ENCODE data around the gene SIAH3. TPM values are rescaled to one million over a fixed set of nuclear protein-coding genes. Genes with fewer than 3 reads are reported as not detected.

The SIAH3 gene
- total RNA-seq, 1 experiment from 2014 or later: not detected

DNA sequence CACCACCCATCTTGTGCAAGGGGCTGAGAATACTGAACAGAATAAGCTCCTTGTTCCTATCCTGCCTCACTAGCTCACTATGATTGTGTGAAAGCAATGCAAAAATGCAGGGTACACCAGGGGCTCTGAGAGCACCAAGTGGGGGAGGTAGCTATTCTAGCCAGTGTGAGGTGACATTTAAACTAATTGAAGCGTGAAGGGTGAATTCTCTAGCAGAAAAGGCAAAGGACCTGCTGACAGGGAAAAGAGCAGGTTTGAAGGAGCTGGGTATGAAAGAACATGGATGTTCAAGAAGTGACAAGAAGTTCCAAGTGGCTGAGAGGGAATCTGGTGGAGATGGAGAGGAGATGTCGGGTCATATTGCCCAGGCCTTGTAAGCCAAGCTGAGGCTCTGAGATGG lies 64.2 kb downstream of the SIAH3 start:
- intact Hi-C loops (cut with micrococcal nuclease): no loop called here
- Histone ChIP-seq H3K79me2 (ENCODE audit: low read length) (no peaks in the 10 kb centered on the region), H3K9me2 (replicated peaks; ENCODE audit: low read length) (no peaks in the 10 kb centered on the region), H3K4me2 (ENCODE audit: low read length) (no peak overlapping the region), H3K4me3 (ENCODE audit: low read length) (no peak overlapping the region), H3F3A (ENCODE audit: low read length, unreplicated experiment) (no peaks in the 10 kb centered on the region), H2AFZ (ENCODE audit: low read length) (no peak overlapping the region), H3K4me1 (ENCODE audit: insufficient read depth, low read length) (no peaks in the 10 kb centered on the region), H3K9me3 (ENCODE audit: low read length) (no peaks in the 10 kb centered on the region), H3K9ac (ENCODE audit: low read length) (no peak overlapping the region), H3K27me3 (ENCODE audit: low read length) (peaks cover 47% of the 10 kb centered on the region; the same call in 1 of the 2 replicates), H3K36me3 (ENCODE audit: low read depth, low read length) (no peaks in the 10 kb centered on the region), H3K27ac (ENCODE audit: low read length) (no peak overlapping the region), H4K20me1 (ENCODE audit: low read length) (no peaks in the 10 kb centered on the region)
- ChIA-PET POLR2A (ENCODE audit: unreplicated experiment) (no interaction called here), CTCF (no interaction called here)
- TF ChIP-seq, protein P1, sequence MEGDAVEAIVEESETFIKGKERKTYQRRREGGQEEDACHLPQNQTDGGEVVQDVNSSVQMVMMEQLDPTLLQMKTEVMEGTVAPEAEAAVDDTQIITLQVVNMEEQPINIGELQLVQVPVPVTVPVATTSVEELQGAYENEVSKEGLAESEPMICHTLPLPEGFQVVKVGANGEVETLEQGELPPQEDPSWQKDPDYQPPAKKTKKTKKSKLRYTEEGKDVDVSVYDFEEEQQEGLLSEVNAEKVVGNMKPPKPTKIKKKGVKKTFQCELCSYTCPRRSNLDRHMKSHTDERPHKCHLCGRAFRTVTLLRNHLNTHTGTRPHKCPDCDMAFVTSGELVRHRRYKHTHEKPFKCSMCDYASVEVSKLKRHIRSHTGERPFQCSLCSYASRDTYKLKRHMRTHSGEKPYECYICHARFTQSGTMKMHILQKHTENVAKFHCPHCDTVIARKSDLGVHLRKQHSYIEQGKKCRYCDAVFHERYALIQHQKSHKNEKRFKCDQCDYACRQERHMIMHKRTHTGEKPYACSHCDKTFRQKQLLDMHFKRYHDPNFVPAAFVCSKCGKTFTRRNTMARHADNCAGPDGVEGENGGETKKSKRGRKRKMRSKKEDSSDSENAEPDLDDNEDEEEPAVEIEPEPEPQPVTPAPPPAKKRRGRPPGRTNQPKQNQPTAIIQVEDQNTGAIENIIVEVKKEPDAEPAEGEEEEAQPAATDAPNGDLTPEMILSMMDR (conservative IDR thresholded peaks at IDR 0.05; ENCODE audit: low read depth, low read length): no peak
- no TSS peak for BruUV-seq (replicated peaks)
- no peak for ATAC-seq
- no peak for DNase-seq

DNA sequence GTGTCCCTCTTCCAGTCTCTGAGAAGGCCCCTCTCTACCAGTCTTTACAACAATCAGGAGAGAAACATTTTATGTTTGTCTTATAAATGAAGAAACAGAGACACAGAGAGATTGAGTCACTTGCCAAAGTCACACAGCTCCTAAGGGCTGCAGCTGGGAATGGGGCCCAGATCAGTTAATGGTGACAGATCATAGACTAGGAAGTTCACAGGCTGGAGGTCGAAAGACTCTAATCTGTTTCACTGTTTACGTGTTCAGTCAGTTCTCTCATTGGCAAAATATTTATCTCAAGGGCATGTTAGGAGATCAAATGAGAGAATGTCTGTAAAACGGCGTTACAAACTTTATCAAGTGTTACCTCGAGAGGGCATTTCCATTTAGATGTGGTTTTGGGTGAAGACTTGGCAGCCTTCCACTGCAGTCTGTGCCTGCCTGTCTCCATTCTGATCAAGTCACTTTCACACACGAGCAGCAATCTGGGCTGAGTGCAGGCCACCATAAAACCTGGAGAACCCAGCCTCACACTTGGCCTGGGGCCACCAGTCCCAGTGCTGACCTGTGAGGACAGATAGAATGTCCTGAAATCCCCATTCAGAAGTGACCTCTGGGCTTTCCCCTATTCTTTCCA lies 65.1 kb downstream of the SIAH3 start:
- Histone ChIP-seq H2AFZ (ENCODE audit: low read length) (no peak overlapping the region), H4K20me1 (ENCODE audit: low read length) (no peaks in the 10 kb centered on the region), H3K4me2 (ENCODE audit: low read length) (no peak overlapping the region), H3K4me1 (ENCODE audit: insufficient read depth, low read length) (no peaks in the 10 kb centered on the region), H3F3A (ENCODE audit: low read length, unreplicated experiment) (no peaks in the 10 kb centered on the region), H3K27ac (ENCODE audit: low read length) (no peak overlapping the region), H3K9me3 (ENCODE audit: low read length) (no peaks in the 10 kb centered on the region), H3K4me3 (ENCODE audit: low read length) (no peak overlapping the region), H3K79me2 (ENCODE audit: low read length) (no peaks in the 10 kb centered on the region), H3K36me3 (ENCODE audit: low read depth, low read length) (no peaks in the 10 kb centered on the region), H3K27me3 (ENCODE audit: low read length) (peaks cover 41% of the 10 kb centered on the region; the same call in 1 of the 2 replicates), H3K9ac (ENCODE audit: low read length) (no peak overlapping the region), H3K9me2 (replicated peaks; ENCODE audit: low read length) (no peaks in the 10 kb centered on the region)
- CTCF ChIA-PET: no interaction called here
- BruUV-seq (replicated peaks): no TSS peak
- POLR2A ChIA-PET (ENCODE audit: unreplicated experiment): no interaction called here
- no peak for TF ChIP-seq EZH2phosphoT487 (IDR thresholded peaks at IDR 0.05; ENCODE audit: borderline replicate concordance, low read length)
- TF ChIP-seq, protein P1 (conservative IDR thresholded peaks at IDR 0.05; ENCODE audit: low read depth, low read length): no peak
- TF ChIP-seq EZH2 (IDR thresholded peaks at IDR 0.05; ENCODE audit: low read length, unreplicated experiment): no peak
- ATAC-seq (no peak), DNase-seq (no peak)
- intact Hi-C loops (cut with micrococcal nuclease): no loop called here

DNA sequence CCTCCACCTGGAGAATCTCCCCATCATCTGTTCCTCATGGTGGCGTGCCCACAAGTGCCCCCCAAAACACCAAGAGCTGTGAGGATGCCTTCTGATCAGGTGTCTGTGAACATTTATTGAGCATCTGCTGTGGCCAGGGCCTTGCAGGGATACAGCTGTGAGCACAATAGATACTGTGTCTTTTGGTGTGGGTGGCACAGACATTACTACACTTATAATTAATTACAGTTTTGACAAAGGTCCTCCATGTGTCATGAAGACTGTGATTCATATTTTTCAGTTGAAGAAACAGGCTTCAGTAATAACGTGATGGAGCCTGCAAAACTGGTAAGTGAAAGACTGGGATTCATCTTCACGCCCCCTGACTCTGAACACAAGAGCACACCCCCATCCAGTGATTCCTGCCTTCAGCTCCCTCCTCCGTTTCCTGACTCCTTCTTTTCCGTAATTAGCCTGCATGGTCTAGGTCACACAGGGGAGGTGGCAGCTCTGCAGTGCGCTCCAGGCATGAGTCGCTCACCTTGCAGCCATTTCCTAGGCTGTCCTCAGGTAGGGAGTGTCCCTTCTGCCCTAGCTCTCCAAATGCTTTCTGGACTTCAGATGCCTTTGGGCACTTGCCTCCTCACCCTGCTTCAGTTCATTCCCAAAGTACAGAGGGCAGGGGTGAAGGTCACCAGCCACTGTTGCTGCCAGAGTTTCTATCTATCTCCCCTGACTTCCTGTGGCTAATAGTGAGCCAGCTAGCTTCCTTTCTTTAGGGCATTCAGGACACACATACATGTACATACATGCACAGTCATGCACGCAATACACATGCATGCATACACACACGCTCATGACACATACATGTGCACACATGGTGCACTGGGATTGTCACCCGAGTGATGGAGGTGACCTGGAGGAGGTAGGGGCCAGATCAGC lies 66.5 kb downstream of the SIAH3 start:
- H3F3A ChIP-seq (ENCODE audit: low read length, unreplicated experiment): no peaks in the 10 kb centered on the region
- no peak overlapping the region for H3K4me3 ChIP-seq (ENCODE audit: low read length)
- no peak for DNase-seq
- TF ChIP-seq EZH2 (IDR thresholded peaks at IDR 0.05; ENCODE audit: low read length, unreplicated experiment): no peak
- TF ChIP-seq, protein P1 (conservative IDR thresholded peaks at IDR 0.05; ENCODE audit: low read depth, low read length): no peak
- TF ChIP-seq EZH2phosphoT487 (IDR thresholded peaks at IDR 0.05; ENCODE audit: borderline replicate concordance, low read length): no peak
- H3K27ac ChIP-seq (ENCODE audit: low read length): no peak overlapping the region
- no peak overlapping the region for H3K9ac ChIP-seq (ENCODE audit: low read length)
- no peaks in the 10 kb centered on the region for H3K79me2 ChIP-seq (ENCODE audit: low read length)
- H3K27me3 ChIP-seq (ENCODE audit: low read length): peaks cover 30% of the 10 kb centered on the region; the same call in 1 of the 2 replicates
- no peak for ATAC-seq
- no peaks in the 10 kb centered on the region for H3K9me2 ChIP-seq (replicated peaks; ENCODE audit: low read length)
- H3K36me3 ChIP-seq (ENCODE audit: low read depth, low read length): no peaks in the 10 kb centered on the region
- no peak overlapping the region for H3K4me2 ChIP-seq (ENCODE audit: low read length)
- BruUV-seq (replicated peaks): no TSS peak
- intact Hi-C loops (cut with micrococcal nuclease): no loop called here
- no peak overlapping the region for H2AFZ ChIP-seq (ENCODE audit: low read length)
- ChIA-PET CTCF (no interaction called here), POLR2A (ENCODE audit: unreplicated experiment) (no interaction called here)
- no peaks in the 10 kb centered on the region for H3K9me3 ChIP-seq (ENCODE audit: low read length)
- no peaks in the 10 kb centered on the region for H4K20me1 ChIP-seq (ENCODE audit: low read length)
- no peaks in the 10 kb centered on the region for H3K4me1 ChIP-seq (ENCODE audit: insufficient read depth, low read length)

All from PC-3 (cell line).